ENCODE results near the gene OOSP3. TPM values are rescaled to one million over a fixed set of nuclear protein-coding genes. Genes with fewer than 3 reads are reported as not detected.
"Not testable (repeated sequence)": the region's sequence is repeated elsewhere in the genome, so short reads cannot be mapped to it uniquely, and the experiment has no call there.

Gene OOSP3
- total RNA-seq, 4 donors from 2014 or later: not detected

DNA sequence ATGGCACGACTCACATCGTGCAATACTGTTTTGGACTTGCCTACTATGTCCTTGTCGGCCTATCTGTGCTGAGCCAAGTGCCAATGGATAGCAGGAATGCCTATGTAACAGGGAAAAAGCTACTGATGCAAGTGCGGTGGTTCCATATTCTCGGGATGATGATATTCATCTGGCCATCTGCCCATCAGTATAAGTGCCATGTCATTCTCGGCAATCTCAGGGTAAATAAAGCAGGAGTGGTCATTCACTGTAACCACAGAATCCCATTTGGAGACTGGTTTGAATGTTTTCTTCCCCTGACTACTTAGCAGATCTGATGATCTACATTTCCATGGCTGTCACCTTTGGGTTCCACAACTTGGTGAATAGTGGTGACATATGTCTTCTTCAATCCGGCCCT is 20.1 kb downstream of the OOSP3 start:
- no peaks in the 10 kb centered on the region for H3K27me3 ChIP-seq
- no peak overlapping the region for H3K4me3 ChIP-seq
- no peak for ATAC-seq
- H3K27ac ChIP-seq: no peak overlapping the region
- no peaks in the 10 kb centered on the region for H3K36me3 ChIP-seq
- no peaks in the 10 kb centered on the region for H3K9me3 ChIP-seq
- 84 to 94% methylated on average over 3 to 7 of the region's 7 CpGs for WGBS, 2 donors (ENCODE audit: low coverage in 1 of 2)
- peaks cover 0 to 7% (median 0%) of the 10 kb centered on the region in 3 donors for H3K4me1 ChIP-seq
- TF ChIP-seq, protein P1, sequence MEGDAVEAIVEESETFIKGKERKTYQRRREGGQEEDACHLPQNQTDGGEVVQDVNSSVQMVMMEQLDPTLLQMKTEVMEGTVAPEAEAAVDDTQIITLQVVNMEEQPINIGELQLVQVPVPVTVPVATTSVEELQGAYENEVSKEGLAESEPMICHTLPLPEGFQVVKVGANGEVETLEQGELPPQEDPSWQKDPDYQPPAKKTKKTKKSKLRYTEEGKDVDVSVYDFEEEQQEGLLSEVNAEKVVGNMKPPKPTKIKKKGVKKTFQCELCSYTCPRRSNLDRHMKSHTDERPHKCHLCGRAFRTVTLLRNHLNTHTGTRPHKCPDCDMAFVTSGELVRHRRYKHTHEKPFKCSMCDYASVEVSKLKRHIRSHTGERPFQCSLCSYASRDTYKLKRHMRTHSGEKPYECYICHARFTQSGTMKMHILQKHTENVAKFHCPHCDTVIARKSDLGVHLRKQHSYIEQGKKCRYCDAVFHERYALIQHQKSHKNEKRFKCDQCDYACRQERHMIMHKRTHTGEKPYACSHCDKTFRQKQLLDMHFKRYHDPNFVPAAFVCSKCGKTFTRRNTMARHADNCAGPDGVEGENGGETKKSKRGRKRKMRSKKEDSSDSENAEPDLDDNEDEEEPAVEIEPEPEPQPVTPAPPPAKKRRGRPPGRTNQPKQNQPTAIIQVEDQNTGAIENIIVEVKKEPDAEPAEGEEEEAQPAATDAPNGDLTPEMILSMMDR (IDR thresholded peaks at IDR 0.05): no peak
- TF ChIP-seq POLR2A (IDR thresholded peaks at IDR 0.05): no peak
- TF ChIP-seq POLR2AphosphoS5 (IDR thresholded peaks at IDR 0.05): no peak
- TF ChIP-seq EP300 (IDR thresholded peaks at IDR 0.05): no peak

DNA sequence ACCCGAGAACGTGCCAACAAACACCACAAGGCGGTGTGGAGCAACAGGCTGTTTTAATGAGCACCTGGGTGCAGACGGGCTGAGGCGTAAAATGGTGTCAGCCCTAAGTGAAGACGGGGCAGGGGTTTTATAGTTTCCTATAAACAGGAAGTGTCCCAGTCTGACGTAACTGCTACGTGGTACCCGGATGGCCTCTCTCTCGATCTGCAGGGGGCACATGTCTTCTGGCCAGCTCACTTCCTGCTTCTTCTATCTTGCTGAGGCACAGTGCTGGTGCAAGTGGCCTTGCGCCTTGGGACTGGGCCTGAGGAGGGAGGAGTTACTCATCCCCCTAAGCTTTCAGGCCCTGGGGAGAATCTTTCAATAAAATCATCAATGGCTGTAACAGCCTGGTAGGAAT is 20.9 kb downstream of the OOSP3 start:
- Histone ChIP-seq H3K27ac (no peak overlapping the region), H3K36me3 (no peaks in the 10 kb centered on the region), H3K4me1 (peaks cover 0 to 7% (median 0%) of the 10 kb centered on the region in 3 donors), H3K4me3 (no peak overlapping the region), H3K27me3 (no peaks in the 10 kb centered on the region), H3K9me3 (no peaks in the 10 kb centered on the region)
- WGBS, 2 donors (ENCODE audit: low coverage in 1 of 2): 66 to 68% methylated on average over 3 to 11 of the region's 11 CpGs
- no peak for TF ChIP-seq POLR2AphosphoS5 (IDR thresholded peaks at IDR 0.05)
- TF ChIP-seq EP300 (IDR thresholded peaks at IDR 0.05): no peak
- no peak for ATAC-seq

DNA sequence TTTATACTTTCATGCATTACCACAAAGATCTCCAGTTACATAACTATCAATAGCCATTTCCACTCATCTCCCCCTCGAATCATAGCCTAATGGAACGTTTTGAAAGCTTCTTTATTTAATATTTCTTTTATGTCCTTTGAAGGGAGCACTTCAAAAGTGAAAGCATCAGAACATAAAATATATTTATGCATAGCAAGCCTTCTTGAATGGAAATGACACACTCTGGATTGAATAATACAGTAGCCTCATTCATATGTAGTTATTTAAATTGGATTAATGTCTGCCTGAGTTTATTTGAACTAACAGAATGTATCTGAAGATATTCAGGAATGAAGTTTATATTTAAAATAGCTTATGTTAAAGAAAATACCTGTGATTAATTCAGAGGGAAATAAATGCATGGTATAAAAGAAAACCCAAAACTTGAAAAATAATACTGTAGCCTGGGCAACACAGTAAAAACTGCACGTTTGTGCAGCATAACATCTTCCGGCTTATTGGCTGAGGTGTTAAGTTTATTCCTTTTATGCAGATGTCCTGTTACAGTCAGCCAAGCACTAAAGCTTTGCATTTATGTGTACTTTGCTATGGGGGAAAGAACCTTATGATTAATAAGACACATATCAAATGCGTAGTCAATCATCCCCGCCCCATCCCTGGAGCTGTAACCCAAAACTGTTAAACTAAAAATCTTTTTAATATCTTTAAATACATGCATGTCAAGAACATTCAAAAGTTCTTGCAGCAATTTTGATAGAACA is 22.0 kb downstream of the OOSP3 start:
- peaks cover 0 to 7% (median 0%) of the 10 kb centered on the region in 3 donors for H3K4me1 ChIP-seq

DNA sequence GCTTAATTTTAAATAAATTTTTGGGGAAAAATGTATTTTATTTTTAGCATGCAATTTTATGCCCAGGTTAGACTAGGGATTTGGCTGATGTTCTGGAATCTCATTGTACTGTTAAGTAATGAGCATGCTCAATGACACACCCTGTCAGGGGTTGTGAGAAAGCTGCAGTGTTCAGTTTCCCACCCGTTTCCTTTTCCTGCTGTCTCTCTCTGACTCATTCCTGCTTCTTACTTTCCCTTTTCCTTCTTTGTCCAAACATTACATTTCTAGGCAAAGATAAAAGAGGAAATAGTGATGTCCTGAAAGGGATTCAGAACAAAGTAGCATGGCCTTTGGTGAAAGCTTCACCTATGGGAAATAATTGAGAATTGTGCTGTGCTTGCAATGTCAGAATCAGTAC is 22.7 kb downstream of the OOSP3 start:
- Histone ChIP-seq H3K9me3 (no peaks in the 10 kb centered on the region), H3K4me1 (peaks cover 0 to 7% (median 0%) of the 10 kb centered on the region in 3 donors), H3K27me3 (no peaks in the 10 kb centered on the region), H3K27ac (no peak overlapping the region), H3K4me3 (no peak overlapping the region), H3K36me3 (no peaks in the 10 kb centered on the region)
- TF ChIP-seq EP300 (IDR thresholded peaks at IDR 0.05): no peak
- TF ChIP-seq, protein P1 (IDR thresholded peaks at IDR 0.05): no peak
- TF ChIP-seq POLR2A (IDR thresholded peaks at IDR 0.05): no peak
- TF ChIP-seq POLR2AphosphoS5 (IDR thresholded peaks at IDR 0.05): no peak
- no peak for ATAC-seq
- 6 to 22% methylated on average over 1 of the region's 1 CpG for WGBS, 2 donors (ENCODE audit: low coverage in 1 of 2)

More for the DNA sequence above, 22.0 kb downstream of the OOSP3 start:
- TF ChIP-seq, protein P1 (IDR thresholded peaks at IDR 0.05): no peak
- TF ChIP-seq POLR2A (IDR thresholded peaks at IDR 0.05) (no peak), POLR2AphosphoS5 (IDR thresholded peaks at IDR 0.05) (no peak), EP300 (IDR thresholded peaks at IDR 0.05) (no peak)
- no peak overlapping the region for H3K4me3 ChIP-seq
- 60% methylated on average over 6 of the region's 6 CpGs for WGBS, 2 donors (ENCODE audit: low coverage in 1 of 2)
- H3K27ac ChIP-seq: no peak overlapping the region
- H3K36me3 ChIP-seq: no peaks in the 10 kb centered on the region
- no peaks in the 10 kb centered on the region for H3K9me3 ChIP-seq
- ATAC-seq: no peak
- H3K27me3 ChIP-seq: no peaks in the 10 kb centered on the region

DNA sequence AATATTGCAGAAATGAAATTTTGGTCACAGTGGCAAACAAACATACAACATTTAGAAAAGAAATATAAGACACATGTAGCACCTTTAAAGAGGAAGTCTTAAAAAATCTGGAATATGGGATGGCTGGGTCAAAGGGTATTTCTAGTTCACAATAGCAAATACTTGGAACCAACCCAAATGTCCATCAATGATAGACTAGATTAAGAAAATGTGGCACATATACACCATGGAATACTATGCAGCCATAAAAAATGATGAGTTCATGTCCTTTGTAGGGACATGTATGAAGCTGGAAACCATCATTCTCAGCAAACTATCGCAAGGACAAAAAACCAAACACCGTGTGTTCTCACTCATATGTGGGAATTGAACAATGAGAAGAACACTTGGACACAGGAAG is 25.0 kb downstream of the OOSP3 start:
- H3K36me3 ChIP-seq, ATAC-seq, H3K4me3 ChIP-seq, H3K9me3 ChIP-seq, H3K27me3 ChIP-seq, H3K27ac ChIP-seq, H3K4me1 ChIP-seq: not testable (repeated sequence)
- no CpG with 5 or more reads among the region's 2 CpGs for WGBS, 2 donors (ENCODE audit: low coverage in 1 of 2)

DNA sequence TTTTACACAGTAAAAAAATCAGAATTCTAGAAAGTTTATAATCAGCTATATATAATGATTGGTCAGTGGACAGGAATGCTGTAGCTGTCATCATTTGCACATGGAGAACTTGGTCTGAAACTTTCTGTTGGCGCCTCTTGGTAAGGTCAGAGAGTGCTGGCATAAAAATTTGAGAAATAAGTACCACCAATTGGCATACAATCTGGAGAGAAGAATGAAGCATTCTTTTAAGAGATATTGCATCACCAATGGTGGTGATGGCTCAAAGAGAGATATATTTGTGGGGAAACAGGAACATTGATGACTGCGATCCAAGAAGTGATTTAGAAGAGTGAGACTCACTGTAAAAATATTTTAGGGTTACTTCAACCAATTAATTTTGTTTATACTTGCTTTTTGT is 39.9 kb downstream of the OOSP3 start:
- Histone ChIP-seq H3K9me3 (peaks cover 0 to 25% (median 0%) of the 10 kb centered on the region in 3 donors), H3K27me3 (no peaks in the 10 kb centered on the region), H3K27ac (no peak overlapping the region), H3K4me1 (no peaks in the 10 kb centered on the region), H3K36me3 (no peaks in the 10 kb centered on the region), H3K4me3 (no peak overlapping the region)
- TF ChIP-seq POLR2AphosphoS5 (IDR thresholded peaks at IDR 0.05): no peak
- TF ChIP-seq, protein P1 (IDR thresholded peaks at IDR 0.05): no peak
- no peak for TF ChIP-seq EP300 (IDR thresholded peaks at IDR 0.05)
- TF ChIP-seq POLR2A (IDR thresholded peaks at IDR 0.05): no peak
- ATAC-seq: no peak
- 80 to 83% methylated on average over 1 to 2 of the region's 2 CpGs for WGBS, 2 donors (ENCODE audit: low coverage in 1 of 2)
